HUES48 (cell line): ENCODE measurements around the gene IMP3.
"Not testable (repeated sequence)": the region's sequence is repeated elsewhere in the genome, so short reads cannot be mapped to it uniquely, and the experiment has no call there.

Experiments used
- H3K27ac ChIP-seq: one replicate; pipeline ENCODE4 v1.7.0; 2013; ENCODE audit warnings: low read depth, low read length, inconsistent platforms
- H3K27me3 ChIP-seq: 2 replicates; pipeline ENCODE4 v1.6.1; 2013; ENCODE audit warnings: mild to moderate bottlenecking, low read length; ENCODE audit not compliant: control insufficient read depth, insufficient read depth
- H3K36me3 ChIP-seq: 2 replicates; pipeline ENCODE4 v1.6.1; 2013; ENCODE audit warnings: low read length; ENCODE audit not compliant: control insufficient read depth, insufficient read depth
- H3K4me1 ChIP-seq: 2 replicates; pipeline ENCODE4 v1.6.1; 2013; ENCODE audit warnings: mild to moderate bottlenecking, low read length; ENCODE audit not compliant: control insufficient read depth, insufficient read depth
- H3K4me3 ChIP-seq: 2 replicates; pipeline ENCODE4 v1.5.1; 2013; ENCODE audit warnings: mild to moderate bottlenecking, low read depth, low read length
- H3K9ac ChIP-seq: 2 replicates; pipeline ENCODE4 v1.6.1; 2013; ENCODE audit warnings: mild to moderate bottlenecking, low read depth, low read length, moderate library complexity
- H3K9me3 ChIP-seq: 2 replicates; pipeline ENCODE4 v1.6.1; 2013; ENCODE audit warnings: low read length; ENCODE audit not compliant: control insufficient read depth, insufficient read depth

IMP3 gene

DNA sequence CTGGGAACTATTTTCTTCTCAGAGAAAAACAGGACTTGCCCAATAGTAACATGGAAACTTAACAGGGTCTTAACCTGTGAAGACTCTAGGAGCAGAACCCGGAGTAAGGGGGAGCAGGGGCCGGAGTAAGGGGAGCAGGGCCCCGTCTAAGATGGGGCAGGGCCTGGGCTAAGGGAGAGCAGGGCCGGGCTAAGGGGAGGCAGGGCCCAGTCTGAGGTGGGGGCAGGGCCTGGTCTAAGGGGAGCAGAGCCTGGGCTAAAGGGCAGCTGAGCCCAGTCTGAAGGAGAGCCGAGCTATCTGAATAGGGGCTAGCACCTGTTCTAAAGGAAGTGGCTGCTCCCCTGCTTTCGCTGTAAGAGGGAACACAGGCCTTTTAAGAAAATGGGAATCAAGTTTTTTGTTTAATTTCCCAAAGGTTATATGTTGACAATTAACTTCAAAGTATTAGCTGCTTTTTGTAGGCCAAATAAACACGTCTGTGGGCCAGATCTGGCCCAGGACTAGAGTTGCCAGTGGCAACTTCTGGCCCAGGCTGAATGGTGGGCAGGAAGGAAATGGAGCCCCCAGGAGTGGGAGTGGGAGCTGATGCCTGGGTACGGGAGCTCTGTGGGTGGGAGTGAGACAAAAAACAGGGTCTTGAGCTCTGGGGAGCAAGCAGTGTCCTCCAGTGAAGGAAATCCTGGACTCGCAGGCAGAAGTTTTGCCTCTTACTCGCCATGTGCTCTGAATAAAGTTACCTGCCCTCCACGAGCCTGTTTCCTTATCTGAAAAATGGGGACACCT is 40.2 kb upstream of the IMP3 start:
- no peak overlapping the region for H3K4me3 ChIP-seq
- H3K36me3 ChIP-seq: no peaks in the 10 kb centered on the region
- no peak overlapping the region for H3K9ac ChIP-seq
- no peaks in the 10 kb centered on the region for H3K27me3 ChIP-seq
- peaks cover 3% of the 10 kb centered on the region; the same call in 1 of the 2 replicates for H3K4me1 ChIP-seq
- H3K9me3 ChIP-seq: no peaks in the 10 kb centered on the region
- H3K27ac ChIP-seq: no peak overlapping the region

DNA sequence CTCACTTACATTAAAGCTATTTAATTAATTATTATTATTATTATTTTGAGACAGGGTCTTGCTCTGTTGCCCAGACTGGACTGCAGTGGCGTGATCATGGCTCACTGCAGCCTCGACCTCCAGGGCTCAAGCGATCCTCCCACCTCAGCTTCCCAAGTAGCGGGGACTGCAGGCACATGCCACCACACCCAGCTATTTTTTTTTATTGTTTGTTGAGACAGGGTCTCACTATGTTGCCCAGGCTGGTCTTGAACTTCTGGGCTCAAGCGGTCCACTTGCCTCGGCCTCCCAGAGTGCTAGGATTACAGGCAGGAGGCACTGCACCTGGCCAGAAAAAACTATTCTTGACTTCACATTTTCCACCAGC is 38.3 kb upstream of the IMP3 start:
- H3K27ac ChIP-seq, H3K4me3 ChIP-seq, H3K4me1 ChIP-seq, H3K9me3 ChIP-seq, H3K36me3 ChIP-seq, H3K27me3 ChIP-seq, H3K9ac ChIP-seq: not testable (repeated sequence)

DNA sequence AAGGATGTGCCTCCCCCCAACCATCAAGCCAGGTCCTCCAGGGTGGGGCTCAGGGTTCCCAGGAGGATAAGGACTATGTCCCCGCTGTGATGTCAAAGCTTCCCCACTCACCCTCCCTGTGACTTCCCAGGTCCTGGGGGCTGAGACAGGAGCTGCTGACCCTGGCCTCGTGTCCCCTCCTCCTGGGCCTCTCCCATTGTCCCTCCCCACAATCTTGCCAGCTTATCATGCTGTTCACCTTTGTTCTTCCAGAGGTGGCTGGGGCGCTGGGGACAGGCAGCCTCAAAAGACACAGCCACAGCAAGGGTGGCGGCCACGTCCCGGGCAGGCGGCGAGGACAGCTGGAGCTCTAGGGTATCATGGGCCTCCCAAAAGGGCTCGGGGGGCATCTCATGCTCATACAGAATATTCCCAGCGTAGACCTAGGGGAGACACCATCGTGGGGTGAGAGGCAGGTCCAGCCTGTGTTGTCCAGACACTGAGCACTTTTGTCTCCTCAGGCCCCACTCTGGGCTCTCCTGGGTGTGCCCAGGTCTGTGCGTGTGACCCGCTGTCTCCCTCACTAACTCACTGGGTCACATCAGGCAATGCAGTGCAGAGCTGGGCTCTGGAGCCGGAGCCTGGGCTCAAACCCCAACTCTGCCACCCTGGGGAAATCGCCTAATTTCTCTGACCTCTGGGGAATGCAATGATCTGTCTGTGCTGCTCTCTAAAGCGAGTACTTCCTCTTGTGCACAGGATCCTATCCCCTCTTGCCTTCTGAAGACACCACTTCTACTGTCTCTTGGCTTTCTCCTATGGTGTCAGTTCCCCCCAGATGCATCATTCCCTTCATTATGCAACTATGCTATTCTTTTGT is 37.7 kb upstream of the IMP3 start:
- Histone ChIP-seq H3K4me3 (no peak overlapping the region), H3K4me1 (peaks cover 7% of the 10 kb centered on the region), H3K36me3 (no peaks in the 10 kb centered on the region), H3K9ac (no peak overlapping the region), H3K27ac (no peak overlapping the region), H3K27me3 (no peaks in the 10 kb centered on the region), H3K9me3 (no peaks in the 10 kb centered on the region)

DNA sequence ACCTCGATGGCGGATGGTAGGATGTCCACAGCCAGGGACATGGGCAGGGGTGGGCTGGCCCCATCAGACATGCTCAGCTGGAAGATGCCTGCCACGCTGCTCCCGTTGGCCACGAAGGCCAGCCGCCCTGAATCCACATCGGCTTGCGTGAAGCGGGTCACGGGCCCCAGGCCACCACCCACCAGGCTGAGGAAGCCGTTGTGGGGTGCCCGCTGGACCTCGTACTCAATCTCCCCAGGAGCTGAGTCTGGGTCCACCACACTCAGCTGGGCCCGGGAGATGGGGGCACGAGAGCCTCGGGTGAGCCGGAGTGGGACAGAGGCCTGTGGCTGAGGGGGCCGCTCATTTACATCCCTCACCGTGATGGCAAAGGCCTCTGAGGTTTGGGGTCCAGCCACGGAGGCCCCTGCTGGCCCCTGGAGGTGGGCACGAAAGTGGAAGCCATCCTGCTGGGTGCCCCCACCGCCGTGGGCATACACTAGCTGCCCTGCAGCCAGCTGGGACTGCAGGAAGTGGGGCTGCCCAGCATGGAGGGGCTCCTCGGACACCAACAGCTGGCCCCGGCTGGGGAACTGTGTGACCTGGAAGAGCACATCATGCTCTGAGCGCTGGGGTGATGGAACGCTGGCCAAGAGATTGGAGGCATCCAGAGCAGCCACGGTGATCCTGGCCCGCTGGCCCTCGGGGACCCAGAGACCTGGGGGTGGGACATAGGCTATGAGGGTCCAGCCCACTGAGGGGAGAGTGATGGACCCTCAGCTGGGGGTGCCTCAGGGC is 36.9 kb upstream of the IMP3 start:
- no peak overlapping the region for H3K9ac ChIP-seq
- no peaks in the 10 kb centered on the region for H3K36me3 ChIP-seq
- H3K4me1 ChIP-seq: peaks cover 13% of the 10 kb centered on the region
- no peaks in the 10 kb centered on the region for H3K27me3 ChIP-seq
- H3K4me3 ChIP-seq: no peak overlapping the region
- no peak overlapping the region for H3K27ac ChIP-seq
- no peaks in the 10 kb centered on the region for H3K9me3 ChIP-seq

DNA sequence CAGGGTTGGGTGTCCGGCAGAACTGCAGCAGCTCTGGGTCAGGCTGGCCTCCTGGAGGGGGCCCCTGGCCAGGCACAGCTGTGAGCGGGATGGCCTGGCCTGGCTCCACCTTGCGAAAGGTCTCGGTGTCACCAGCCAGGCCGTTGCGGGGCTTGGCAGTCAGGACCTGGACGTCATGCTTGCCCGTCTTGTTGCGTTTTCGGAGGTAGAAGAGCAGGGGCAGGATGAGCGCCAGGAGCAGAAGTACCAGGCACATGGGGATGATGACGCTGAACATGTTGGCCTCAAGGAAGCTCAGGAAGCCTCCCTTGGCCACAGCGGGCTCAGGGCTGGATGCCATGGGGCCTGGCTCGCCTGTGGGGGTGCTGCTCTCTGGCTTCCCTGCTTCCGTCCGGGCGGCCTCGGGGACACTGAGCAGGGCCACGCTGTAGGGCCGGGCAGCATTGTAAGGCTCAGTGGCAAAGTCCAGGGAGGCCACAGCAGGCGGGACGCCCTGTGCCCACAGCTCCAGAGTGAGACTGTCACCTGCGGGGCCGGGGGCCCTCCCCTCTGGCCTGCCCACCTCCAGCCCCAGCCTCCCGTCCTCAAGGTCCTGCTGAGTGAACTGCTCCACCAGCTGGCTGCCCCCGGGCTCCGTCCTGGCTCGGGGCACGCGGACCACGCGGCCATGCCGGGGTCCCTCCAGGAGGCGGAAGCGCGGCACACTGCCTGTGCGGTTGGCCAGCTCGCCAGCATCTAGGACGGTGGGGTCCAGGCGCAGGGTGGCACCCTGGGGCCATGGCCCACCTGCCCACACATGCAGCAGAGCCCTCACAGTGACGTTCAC is 35.8 kb upstream of the IMP3 start:
- Histone ChIP-seq H3K9me3 (no peaks in the 10 kb centered on the region), H3K27me3 (no peaks in the 10 kb centered on the region), H3K9ac (no peak overlapping the region), H3K4me1 (peaks cover 13% of the 10 kb centered on the region), H3K4me3 (no peak overlapping the region), H3K27ac (no peak overlapping the region), H3K36me3 (no peaks in the 10 kb centered on the region)

DNA sequence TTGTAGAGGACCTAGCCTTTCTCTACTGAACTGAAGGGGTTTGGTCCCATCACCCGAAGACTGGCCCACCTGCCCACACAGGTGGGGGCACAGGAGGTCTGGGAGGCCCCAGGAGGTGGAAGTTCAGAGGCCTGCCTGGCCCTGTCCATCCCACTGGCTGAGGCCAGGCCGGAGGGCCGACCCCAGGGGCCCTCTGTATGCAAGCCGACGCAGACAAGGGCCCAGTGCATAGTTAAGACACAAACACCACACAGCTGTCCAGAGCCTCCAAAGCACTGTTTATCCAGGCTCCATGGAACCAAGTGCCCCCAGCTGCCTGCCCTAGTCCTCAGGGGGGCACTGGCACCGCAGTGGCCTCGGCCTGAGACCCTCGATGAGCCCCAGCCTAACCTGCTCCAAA is 34.3 kb upstream of the IMP3 start:
- Histone ChIP-seq H3K4me3 (no peak overlapping the region), H3K27ac (no peak overlapping the region), H3K27me3 (no peaks in the 10 kb centered on the region), H3K9me3 (no peaks in the 10 kb centered on the region), H3K4me1 (peaks cover 13% of the 10 kb centered on the region), H3K9ac (no peak overlapping the region), H3K36me3 (no peaks in the 10 kb centered on the region)

DNA sequence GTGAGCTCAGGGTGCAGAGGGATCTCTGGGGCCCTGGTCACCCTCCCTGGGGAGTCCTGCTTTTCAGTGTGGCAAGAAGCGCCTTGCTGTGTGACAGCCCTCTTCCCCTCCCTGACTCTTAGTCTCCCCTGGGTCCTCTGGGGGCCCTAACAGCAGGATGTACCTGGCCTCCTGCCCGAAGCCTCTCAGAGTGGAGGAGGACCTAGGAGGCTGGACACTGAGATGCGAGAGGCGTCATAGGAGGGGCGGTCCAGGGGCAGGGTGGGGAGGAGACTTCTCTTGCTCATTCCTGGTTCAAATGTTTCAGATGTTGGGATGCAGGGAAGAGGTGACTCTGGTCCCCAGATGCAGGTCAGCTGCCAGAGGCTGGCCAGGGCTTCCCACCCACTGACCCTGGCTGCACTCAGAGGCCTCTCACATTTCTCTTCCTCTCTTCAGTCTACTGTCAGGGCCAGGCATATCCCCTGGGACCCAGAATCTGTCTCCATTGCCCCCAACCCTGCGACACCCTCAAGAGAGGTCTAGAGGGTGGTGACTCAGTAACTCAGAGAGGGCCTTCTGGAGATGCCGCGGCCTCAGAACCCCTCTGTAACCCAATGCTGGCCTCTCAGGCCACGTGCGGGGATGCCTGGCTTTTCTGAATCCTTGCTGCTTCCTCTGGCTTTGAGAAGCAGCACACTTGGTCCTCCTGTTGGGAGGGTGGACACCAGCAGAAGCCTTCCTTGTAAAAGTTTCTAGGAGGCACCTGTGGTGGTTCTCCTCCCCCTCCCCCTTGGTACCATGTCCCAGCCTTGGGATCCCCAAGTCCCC is 33.6 kb upstream of the IMP3 start:
- Histone ChIP-seq H3K27me3 (no peaks in the 10 kb centered on the region), H3K27ac (peak overlapping the region; percentile 66), H3K36me3 (no peaks in the 10 kb centered on the region), H3K4me1 (peaks cover 13% of the 10 kb centered on the region), H3K4me3 (no peak overlapping the region), H3K9me3 (no peaks in the 10 kb centered on the region), H3K9ac (no peak overlapping the region)

DNA sequence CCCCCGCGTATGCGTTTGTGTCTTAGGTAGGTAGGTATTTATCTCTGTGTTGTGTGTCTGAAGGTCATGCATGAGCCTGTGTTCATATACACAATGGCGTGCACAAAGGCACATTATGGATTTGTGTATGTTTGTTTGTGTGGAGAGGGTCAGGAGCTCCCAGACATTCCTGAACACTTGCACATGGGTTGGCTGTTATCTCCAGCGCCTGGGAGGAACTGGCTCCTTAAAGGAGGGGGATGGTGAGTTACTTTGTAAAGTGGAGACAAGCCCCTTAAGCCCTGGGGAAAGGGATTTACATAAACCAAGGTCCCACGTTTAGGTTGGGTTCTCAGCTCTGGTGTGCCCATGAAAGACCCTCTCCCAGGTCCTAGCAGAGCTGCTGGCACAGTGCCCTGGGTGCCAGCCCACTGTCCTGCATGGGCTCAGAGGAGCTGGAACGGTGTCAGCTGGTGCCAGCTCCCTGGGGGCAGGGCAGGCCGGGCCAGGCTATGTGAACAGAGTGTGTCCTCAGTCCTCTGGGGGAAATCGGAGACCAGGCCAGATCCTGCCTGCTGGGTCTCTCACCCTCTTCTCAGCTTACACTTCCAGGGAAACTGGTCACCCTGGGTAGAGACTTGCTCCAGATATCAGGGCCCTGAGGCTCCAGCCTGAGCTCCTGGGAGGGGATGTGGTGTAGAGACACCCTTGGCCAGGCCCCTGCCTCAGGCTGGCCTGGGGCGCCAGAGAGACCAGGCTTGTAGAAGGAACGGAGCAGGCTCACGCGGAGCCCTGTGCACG is 32.8 kb upstream of the IMP3 start:
- Histone ChIP-seq H3K27ac (peak overlapping the region; percentile 66), H3K9ac (no peak overlapping the region), H3K4me1 (peaks cover 13% of the 10 kb centered on the region), H3K27me3 (no peaks in the 10 kb centered on the region), H3K4me3 (no peak overlapping the region), H3K9me3 (no peaks in the 10 kb centered on the region), H3K36me3 (no peaks in the 10 kb centered on the region)

DNA sequence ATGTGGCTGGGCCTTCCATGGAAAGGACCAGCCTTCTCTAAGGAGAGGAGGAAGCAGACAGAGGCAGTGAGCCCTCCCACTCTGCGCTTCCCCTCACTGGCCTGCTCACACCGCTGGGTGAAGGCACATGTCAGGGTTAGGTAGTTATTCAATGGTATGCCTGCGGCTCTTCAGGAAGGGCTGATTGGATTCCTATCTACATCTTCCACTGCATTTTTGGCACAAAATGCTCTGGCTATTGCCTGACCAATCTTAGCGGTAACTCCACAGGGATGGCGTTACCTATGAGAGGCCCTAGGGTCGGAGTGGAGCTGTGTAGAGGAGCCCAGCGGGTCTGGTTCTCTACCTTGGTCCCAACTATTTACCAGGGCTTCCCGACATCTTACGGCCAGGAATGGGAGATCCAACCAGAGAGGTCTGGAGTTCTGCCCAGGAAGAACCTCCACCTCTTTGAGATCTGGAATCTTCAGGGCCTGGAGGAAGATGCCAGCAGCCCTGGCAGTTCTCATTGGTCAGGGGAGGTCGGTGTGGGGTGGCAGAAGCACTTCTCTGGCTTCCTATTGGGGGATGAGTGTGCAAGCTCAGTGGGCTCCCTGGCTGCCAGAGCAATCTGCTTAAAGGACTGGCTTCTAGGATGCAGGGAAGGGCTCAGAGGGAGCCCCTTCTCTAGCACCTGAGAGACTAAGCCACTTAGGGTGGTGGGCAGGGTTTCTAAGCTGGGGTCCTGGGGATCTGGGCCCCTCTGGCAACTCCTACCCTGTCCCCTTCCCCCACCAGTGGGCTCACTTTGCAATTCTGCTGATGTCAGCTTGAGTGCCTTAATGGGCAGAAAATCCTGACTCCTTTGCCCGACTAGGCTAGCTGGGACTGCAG is 31.9 kb upstream of the IMP3 start:
- H3K27ac ChIP-seq: peak overlapping the region; percentile 49
- H3K4me1 ChIP-seq: peaks cover 13% of the 10 kb centered on the region
- H3K4me3 ChIP-seq: no peak overlapping the region
- H3K9ac ChIP-seq: no peak overlapping the region
- no peaks in the 10 kb centered on the region for H3K36me3 ChIP-seq
- no peaks in the 10 kb centered on the region for H3K27me3 ChIP-seq
- H3K9me3 ChIP-seq: no peaks in the 10 kb centered on the region
